GM21515 (cell line): ENCODE data around the gene RXRA.

ENCODE experiments used
- ATAC-seq: cut with Tn5 transposase; IDR thresholded peaks from one replicate; pipeline ENCODE4 v1.9.1; 2021; ENCODE audit not compliant: unreplicated experiment

RXRA gene

GRCh38 chr9:134336228-134336627 lies 10.0 kb downstream of the RXRA start:
- no peak for ATAC-seq

GRCh38 chr9:134336924-134337323 lies 10.7 kb downstream of the RXRA start:
- no peak for ATAC-seq

- no peak for ATAC-seq
These were observed 11.2 kb downstream of the RXRA start for GRCh38 chr9:134337469-134337868.

GRCh38 chr9:134338394-134339182 lies 12.3 kb downstream of the RXRA start:
- ATAC-seq: no peak

- no peak for ATAC-seq
These were observed 13.0 kb downstream of the RXRA start for GRCh38 chr9:134339183-134339806.

GRCh38 chr9:134340475-134341160 lies 14.4 kb downstream of the RXRA start:
- ATAC-seq: no peak

- ATAC-seq: no peak
These were observed 15.1 kb downstream of the RXRA start for GRCh38 chr9:134341306-134341705.

GRCh38 chr9:134341929-134342745 lies 15.9 kb downstream of the RXRA start:
- no peak for ATAC-seq

- ATAC-seq: no peak
These were observed 16.5 kb downstream of the RXRA start for GRCh38 chr9:134342746-134343115.

GRCh38 chr9:134343637-134344036 lies 17.4 kb downstream of the RXRA start:
- no peak for ATAC-seq

- ATAC-seq: no peak
These were observed 18.0 kb downstream of the RXRA start for GRCh38 chr9:134344068-134344799.

- ATAC-seq: no peak
These were observed 18.6 kb downstream of the RXRA start for GRCh38 chr9:134344800-134345310.

GRCh38 chr9:134345737-134346136 lies 19.5 kb downstream of the RXRA start:
- ATAC-seq: no peak

- no peak for ATAC-seq
These were observed 19.9 kb downstream of the RXRA start for GRCh38 chr9:134346151-134346550.

- ATAC-seq: no peak
These were observed 20.8 kb downstream of the RXRA start for GRCh38 chr9:134346840-134347583.

GRCh38 chr9:134347996-134348395 lies 21.7 kb downstream of the RXRA start:
- no peak for ATAC-seq

- no peak for ATAC-seq
These were observed 22.3 kb downstream of the RXRA start for GRCh38 chr9:134348404-134349155.

- no peak for ATAC-seq
These were observed 23.7 kb downstream of the RXRA start for GRCh38 chr9:134349936-134350335.

- ATAC-seq: no peak
These were observed 24.2 kb downstream of the RXRA start for GRCh38 chr9:134350416-134350994.
